Muscle of arm (tissue), 12 donors: ENCODE measurements around the gene SLC25A25. TPM values are rescaled to one million over a fixed set of nuclear protein-coding genes. Genes with fewer than 3 reads are reported as not detected.
"Not testable (repeated sequence)": the region's sequence is repeated elsewhere in the genome, so short reads cannot be mapped to it uniquely, and the experiment has no call there.

Experiments used
- DNase-seq: peaks from one replicate; pipeline ENCODE4 v3.0.0-alpha.2; 2013
- polyA plus RNA-seq, 12 donors: library from polyadenylated mRNA; unstranded; fragments of 120-200 nt; gene quantifications; one replicate each; pipeline ENCODE4 v1.2.1, GENCODE V29; 2013; ENCODE audit not compliant: insufficient read length in 12 of 12

Gene SLC25A25
- polyA plus RNA-seq, 12 donors: 10.8 to 15.3 (median 11.6) TPM; not detected in 1

DNA sequence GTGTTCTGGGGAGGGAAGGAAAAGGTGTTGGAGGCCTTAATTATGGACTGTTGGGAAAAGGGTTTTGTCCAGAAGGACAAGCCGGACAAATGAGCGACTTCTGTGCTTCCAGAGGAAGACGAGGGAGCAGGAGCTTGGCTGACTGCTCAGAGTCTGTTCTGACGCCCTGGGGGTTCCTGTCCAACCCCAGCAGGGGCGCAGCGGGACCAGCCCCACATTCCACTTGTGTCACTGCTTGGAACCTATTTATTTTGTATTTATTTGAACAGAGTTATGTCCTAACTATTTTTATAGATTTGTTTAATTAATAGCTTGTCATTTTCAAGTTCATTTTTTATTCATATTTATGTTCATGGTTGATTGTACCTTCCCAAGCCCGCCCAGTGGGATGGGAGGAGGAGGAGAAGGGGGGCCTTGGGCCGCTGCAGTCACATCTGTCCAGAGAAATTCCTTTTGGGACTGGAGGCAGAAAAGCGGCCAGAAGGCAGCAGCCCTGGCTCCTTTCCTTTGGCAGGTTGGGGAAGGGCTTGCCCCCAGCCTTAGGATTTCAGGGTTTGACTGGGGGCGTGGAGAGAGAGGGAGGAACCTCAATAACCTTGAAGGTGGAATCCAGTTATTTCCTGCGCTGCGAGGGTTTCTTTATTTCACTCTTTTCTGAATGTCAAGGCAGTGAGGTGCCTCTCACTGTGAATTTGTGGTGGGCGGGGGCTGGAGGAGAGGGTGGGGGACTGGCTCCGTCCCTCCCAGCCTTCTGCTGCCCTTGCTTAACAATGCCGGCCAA lies 40.4 kb downstream of the SLC25A25 start:
- no peak for DNase-seq

DNA sequence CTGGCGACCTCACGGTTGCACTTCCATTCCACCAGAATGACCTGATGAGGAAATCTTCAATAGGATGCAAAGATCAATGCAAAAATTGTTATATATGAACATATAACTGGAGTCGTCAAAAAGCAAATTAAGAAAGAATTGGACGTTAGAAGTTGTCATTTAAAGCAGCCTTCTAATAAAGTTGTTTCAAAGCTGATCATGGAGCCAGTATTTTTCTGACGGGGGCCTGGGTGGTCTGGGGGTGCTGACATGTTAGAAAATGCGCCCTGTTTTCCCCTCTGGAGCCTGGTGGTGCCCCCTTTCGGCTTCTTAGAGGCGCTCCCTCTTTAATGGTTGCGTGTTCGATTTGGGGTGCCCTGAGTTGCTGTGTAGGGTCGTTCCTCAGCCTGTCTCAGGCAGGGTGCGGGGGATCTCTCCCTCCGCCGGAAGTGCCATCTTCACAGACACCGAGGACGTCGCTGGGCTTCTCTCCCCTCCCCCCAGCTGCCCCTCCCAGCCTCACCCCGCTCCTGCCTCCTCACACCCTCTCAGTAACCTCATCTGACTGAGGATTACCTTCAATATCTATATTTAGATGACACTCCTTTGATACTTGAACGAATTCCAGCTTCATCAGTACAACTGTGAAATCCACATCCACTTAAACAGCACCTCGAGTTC lies 41.1 kb downstream of the SLC25A25 start:
- DNase-seq: no peak

DNA sequence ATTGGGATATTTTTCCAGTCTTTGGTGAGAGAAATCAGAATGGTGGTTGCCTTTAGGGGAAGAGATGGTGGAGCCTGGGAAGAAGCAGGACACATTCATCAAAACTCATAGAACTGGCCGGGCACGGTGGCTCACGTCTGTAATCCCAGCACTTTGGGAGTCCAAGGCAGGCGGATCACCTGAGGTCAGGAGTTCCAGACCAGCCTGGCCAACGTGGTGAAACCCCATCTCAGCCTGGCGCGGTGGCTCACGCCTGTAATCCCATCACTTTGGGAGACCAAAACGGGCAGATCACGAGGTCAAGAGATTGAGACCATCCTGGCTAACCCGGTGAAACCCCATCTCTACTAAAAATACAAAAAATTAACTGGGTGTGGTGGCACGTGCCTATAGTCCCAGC lies 43.7 kb downstream of the SLC25A25 start:
- not testable (repeated sequence) for DNase-seq

DNA sequence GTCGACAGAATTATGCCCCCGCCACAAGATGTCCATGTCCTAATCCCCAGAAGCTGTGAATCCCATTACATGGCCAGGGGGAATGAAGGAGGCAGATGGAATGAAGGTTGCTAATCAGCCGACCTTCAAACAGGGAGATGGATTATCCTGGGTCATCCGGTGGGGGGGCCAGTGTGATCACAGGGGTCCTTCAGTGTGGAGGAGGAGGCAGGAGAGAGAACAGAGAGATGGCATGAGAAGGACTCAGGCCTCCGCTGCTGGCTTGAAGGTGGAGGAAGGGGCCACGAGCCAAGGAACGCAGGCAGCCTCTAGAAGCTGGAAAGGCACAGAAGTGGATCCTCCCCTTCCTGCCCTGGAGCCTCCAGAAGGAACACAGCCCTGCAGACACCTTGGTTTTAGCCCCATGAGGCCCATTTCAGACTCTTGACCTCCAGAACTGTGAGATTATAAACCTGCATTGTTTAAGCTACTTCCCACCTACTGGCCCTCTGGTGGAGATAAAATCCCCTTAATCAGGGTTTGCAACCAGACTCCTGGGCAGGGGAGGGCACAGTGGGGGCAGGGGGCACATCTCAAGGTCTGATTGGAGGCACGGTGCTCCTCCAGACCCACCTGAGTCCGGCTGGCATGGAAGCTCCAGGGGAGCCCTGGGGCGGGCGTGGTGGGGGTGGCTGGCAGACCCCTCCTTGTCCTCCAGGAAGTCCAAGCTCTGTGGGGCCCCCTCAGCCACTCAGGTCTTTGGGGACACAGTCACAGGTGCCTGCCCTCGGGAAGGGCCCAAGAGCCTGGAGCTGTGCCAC lies 45.7 kb downstream of the SLC25A25 start:
- DNase-seq: no peak

DNA sequence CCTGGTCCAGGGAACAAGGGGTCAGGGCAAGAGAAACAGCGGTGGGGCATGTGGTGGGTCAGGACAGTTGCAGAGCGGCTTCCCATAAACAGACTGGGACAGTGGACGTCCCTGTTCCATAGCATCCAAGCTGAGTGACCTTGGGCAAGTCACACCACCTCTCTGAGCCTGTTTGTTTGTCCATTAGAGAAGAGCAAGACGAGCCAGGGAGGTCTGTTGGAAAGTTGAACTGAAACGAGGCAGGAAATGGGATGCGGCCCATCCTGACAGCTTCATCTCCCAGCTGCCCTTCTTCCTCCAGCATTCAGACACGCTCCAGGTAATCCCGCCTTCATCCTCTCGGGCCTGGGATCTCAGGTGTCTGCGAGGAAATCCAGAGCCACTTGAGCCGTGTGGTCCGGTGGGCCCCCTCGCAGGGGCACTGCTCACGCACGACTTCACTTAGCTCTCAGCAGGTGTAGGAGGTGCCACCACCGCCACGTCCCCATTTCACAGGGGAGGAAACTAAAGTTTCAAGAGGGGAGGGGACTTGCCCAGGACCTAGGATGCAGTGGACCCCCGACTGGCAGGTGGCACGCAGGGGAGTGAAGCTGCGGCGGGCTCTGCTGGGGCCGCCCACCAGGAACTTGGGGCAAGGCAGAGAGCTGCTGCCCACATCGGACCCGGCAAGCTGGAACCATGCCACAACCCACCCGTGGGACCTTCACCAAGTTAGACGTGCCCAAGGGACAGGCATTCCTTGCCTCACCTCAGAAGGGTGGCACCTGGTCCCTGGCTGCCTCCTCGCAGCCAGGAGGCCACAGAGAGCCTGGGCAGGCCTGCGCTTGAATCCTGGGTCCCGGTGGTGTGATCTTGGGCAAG lies 46.5 kb downstream of the SLC25A25 start:
- DNase-seq: no peak

DNA sequence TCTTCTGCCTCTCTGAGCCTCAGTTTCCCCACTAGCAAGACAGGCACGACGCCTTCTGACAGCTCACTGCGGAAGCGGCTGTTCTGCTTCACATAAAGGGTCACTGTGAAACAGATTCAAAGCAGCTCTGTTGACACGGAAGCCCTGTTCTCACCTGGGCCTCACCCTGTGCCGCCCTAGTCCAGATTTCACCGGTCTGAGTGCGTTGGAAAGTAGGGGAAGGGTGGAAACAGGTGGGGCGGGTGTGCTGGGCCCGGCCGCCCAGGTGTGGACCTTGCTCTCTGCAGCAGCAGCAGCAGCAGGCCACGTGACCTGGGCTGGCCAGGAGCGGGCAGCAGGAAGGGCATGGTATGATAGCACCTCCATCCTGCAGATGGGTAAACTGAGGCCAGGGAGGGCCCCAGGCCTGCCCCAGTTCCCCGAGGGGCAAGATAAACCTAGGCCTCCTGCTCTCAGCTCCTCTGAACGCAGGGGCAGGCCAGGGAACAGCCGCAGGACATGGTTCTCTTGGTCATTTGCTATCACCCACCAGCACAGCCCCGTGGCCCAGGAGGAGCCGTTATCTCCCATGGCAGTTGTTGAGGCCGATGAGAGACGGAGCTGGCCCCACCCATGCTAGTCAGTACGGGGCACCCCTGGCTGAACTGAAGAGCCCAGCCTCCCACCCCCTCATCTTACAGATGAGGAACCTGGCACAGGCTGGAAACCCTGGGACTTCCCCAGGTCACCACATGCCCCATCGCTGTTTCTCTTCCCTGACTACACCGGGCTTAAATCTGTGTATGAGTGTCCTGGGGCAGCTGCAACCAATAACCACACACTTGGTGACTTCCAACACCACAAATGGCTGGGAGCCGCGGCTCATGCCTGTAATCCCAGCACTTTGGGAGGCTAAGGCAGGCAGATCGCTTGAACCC lies 47.4 kb downstream of the SLC25A25 start:
- no peak for DNase-seq

DNA sequence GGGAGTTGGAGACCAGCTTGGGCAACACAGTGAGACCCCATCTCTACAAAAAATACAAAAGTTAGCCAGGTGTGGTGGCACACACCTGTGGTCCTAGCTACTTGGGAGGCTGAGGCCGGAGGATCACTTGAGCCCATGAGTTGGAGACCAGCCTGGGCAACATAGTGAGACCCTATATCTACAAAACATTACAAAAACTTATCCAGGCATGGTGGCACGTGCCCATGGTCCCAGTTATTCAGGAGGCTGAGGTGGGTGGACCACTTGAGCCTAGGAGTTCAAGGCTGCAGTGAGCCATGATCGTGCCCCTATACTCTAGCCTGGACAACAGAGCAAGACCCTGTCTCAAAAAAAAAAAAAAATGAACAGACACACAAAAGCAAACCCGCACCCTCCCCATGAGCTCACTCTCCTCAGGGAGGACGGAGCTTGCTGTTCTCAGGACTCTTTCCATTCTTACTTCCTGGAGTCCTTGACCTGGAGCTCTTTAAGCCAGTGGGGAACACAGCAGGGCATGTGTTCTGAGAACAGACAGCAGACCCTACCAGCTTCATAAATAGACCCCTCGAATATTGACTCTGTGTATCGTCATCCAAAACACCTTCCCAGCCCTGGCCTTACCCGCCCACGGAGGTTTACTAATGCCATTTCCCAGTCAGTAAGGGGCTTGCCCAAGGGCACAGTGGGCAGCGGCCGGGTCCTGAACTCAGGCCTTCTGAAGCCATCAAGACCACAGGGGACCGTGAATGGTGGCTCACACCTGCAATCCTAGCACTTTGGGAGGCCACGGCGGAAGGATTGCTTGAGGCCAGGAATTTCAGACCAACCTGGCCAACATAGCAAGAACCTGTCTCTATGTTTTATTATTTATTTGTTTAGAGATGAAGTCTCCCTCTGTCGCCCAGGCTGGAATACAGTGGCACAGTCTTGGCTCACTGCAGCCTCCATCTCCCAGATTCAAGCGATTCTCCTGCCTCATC lies 48.4 kb downstream of the SLC25A25 start:
- no peak for DNase-seq

DNA sequence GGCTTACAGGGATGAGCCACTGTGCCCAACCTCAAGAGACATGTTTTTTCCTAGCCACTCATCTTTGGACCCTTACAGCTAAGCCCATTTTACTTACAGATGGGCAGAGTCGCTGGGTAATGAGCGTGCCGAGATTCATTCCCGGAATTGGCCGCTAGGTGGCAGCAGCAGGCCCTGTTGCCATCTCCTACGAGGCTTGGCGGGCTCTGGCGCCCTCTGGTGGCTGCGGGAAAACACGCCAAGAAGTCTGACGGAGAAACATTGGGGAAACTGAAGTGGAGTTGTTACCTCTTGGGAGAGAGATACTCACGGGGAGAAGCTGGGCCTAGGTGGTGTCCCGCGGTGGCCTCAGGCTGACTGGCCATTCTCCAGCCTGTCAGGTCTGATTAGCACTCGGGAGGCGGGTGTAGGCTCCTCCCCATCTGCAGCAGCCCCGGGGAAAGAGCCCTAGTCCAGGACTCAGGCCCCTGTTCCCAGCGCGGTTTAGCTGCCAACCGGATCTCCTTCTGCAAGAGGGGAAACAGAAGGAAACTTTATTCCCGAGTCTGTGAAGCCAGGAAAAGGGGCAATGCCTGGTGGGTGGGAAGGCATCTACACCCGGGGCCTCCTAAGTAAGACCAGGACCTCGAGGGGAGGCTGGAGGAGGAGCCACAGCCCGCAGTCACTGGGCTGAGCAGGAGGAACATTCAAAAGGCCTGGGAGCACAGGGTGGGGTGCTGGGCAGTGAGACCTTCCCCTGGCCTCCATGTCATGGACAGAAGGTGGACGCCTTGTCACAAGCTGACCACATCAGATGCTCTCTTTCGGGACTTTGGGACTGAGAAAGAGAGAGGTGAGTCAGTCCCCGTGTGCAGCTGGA lies 49.8 kb downstream of the SLC25A25 start:
- peak; percentile 92 for DNase-seq

DNA sequence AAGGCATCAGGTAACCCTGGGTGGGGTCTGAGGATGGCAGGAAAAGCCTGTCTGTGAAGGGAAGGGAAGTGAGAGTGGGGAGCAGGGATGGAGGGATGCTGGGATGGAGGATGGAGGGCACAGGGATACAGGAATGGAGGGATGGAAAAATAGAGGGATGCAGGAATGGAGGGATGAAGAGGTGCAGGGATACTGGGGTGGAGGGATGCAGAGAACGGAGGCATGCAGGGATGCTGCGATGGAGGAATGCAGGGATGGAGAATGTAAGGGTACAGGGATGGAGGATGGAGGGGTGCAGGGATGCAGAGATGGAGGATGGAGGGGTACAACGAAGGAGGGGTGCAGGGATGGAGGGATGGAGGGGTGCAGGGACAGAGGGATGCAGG lies 50.4 kb downstream of the SLC25A25 start:
- DNase-seq: no peak

DNA sequence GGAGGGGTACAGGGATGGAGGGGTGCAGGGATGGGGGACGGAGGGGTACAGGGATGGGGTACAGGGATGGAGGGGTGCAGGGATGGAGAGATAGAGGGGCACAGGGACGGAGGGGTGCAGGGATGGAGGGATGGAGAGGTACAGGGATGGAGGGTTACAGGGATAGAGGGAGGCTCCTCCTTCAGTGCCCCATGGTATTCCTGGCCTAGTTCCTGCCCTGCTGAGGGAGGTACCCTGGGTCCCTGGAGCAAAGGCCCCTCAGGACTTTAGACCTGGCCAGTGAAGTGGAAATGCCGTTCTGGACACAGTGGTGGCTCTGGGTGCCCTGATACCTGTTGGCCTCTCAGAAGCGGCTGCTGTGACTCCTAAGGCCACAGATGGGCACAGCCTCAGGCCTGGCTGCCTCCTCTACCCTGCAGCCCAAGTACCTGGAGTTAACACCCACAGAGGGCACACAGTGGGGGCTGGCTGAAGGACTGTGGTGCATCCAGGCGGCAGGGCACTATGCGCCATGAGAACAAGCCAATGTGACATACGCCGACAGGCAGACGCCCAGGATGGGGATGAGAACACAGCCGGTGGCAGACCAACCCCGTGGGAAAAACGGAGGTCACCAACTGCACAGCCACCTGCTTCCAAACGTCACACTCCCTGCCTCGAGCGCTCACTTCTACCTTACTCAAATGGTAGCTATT lies 51.1 kb downstream of the SLC25A25 start:
- DNase-seq: no peak

DNA sequence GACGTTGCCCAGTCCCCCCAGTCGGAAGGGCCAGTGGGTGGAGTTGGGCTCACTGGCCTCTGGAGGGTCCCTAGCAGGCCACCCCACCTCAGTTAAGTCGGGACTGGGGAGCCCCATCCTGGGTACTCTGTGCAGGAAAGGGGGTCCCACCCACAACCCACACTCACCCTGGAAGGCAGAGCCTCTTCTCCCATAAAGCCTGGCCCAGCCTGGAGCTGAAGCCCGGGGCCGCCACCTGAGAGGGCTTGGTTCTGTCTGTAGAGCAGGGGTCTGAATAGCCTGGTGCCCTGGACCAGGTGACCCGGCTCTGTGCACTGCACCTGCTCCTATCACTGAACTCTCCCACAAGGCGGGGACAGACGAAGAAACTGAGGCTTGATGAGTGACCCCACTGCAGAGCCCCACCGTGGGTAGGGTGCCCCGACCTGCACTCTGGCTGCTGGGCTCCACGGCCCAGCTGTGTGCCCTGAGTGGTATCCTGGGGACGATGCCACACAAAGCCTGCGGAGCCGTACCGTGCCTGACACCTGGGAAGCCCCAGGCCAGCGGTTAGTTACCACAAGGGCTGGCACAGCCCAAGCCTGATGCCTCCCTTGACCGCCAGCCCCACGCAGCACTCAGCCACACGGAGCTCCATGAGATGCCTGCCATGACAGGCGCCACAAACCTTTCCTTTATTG lies 52.2 kb downstream of the SLC25A25 start:
- no peak for DNase-seq

DNA sequence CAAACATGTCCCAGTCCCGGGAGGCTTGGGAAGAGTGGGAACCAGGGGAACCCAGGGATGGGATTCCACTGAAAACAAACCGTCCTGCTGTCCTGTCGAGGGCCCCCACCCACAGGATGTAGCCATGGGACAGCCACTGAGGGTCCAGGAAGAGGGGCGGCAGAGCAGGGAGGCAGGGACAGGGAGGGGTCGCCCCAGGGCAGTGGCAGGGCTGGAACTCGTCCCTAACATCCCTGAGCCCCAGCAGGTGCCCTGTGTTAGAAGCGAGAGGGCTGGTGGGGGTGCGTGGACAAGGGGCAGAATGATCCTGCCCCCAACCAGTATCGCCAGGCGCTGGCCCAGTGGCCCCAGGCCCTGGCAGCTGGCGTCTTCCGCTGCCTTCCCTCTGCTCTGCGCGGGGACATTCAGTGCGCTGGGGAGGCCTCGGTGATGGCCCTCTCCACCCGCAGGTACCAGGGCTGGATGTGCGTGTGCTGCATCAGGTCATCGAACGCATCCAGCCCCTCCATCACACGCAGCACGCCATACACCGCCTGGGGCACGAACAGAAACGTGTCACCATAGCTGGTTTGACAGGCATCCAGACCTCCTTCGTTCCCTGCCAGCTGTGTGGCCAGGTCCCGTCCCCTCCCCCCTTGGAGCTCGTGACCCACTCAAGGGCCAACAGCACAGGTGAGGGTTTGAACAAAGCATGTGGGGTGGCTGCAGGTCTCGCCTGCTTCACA lies 52.9 kb downstream of the SLC25A25 start:
- no peak for DNase-seq

DNA sequence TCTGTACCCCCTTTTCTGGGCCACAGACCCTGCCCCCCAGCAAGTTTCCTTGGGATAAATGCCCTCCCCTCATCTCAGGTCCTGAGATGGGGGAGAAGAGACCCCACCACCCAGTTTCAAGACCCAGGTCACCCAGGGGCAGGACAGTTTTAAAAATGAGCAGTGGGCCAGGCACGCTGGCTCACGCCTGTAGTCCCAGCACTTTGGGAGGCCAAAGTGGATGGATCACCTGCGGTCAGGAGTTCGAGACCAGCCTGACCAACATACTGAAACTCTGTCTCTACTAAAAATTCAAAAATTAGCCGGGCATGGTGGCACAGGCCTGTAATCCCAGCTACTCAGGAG lies 53.4 kb downstream of the SLC25A25 start:
- no peak for DNase-seq

DNA sequence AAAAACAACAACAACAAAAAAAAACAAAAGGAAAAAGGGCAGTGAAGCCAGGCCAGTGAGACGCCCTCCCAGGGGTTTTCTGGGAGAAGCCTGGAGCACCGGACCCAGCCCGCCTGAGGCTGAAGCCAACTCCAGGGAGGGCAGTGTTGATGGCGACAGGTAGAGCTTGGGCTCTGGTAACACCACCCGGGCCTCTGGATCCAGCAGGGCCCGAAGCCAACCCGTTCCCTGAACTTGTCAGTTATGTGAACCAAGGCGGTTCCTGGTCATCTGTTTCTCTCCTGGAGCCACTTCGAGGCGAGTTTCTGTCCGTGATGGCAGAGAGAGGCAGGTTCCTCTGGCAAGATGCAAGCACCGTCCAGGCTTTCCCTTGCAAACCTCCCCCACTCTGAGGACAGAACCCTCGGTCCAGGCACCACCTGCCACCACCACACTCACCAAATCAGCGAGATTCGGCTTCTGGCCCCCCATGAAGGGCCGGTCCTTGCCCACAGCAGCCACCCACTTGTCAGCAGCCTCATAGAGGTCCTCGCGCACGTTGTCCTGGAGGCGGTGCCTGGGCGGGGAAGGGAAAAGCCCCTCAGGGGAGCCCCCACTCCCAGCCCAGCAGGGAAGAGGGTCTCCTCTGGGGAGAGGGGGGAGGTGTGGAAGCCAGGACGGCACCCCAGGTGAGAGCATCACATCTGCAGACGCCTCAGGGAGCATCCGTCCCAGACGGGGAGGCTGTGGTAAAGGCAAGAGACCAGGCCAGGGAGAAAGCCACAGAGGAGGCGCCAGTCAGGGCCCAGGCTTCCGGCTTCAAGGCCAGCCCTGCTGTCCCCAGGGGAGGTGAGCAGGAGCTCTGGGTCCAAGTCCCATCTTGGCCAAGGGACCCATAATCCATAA lies 54.1 kb downstream of the SLC25A25 start:
- DNase-seq: no peak

DNA sequence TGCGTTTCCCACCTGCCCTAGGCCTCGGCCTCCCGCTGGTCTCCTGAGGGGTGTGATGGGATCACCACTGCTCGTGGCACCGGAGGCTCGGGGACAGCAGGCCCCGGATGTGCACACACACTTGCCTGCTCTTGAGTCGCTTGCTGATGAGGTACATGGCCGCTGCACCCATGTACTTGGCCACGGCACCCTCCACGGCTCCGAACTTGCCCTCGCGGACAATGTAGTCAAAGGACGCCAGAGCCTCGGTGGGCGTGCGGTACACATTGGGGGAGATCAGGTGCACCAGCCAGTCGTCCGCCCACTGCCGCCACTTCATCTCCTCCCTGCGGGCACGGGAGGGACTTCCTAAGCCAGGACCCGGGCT lies 54.8 kb downstream of the SLC25A25 start:
- no peak for DNase-seq
